HK-2 (cell line): Measurements from ENCODE around the gene RRP36.
"Not testable (repeated sequence)": the region's sequence is repeated elsewhere in the genome, so short reads cannot be mapped to it uniquely, and the experiment has no call there.

Source experiments
- DNase-seq: peaks from one replicate; pipeline ENCODE4 v3.0.0-alpha.2; 2018; ENCODE audit not compliant: unreplicated experiment

RRP36 gene

DNA sequence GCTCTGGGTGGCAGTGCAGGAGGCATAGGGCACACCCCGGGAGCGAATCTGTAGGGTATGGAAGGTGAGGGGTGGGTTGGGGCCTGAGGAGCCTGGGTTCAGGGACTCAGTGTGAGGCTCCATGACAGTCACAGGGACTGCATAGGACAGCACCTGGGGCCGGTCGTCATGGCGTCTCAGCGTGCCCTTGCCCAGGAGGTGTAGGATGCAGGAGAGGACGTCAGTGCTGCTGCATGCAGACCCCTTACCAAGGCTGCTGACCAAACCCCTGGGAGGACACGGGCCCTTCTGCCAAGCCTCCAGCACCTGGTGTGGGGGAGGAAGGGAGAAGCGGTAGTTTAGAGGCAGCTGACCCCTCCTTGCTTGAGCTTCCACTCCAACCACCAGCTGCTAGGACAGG, 16.3 kb downstream of the RRP36 start:
- DNase-seq: no peak

DNA sequence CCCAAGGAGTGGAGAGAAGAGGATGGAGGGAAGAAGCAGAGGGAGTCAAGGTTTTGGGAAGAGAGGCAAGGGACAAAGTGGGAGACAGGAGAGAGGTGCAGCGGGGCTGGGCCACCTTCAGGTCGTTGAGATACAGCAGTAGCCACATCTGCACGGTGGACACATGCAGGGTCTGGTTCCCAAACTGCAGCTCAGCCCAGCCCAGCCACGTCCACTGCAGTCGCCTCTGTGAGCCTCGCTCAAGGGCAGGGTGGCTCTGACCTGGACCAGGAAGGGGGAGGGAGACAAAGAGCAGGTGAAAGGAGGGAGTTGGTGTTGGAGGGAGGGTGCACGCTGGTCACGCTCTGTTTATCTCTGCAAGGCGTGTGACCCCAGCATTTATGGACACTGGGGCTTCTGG, 17.3 kb downstream of the RRP36 start:
- DNase-seq: no peak

DNA sequence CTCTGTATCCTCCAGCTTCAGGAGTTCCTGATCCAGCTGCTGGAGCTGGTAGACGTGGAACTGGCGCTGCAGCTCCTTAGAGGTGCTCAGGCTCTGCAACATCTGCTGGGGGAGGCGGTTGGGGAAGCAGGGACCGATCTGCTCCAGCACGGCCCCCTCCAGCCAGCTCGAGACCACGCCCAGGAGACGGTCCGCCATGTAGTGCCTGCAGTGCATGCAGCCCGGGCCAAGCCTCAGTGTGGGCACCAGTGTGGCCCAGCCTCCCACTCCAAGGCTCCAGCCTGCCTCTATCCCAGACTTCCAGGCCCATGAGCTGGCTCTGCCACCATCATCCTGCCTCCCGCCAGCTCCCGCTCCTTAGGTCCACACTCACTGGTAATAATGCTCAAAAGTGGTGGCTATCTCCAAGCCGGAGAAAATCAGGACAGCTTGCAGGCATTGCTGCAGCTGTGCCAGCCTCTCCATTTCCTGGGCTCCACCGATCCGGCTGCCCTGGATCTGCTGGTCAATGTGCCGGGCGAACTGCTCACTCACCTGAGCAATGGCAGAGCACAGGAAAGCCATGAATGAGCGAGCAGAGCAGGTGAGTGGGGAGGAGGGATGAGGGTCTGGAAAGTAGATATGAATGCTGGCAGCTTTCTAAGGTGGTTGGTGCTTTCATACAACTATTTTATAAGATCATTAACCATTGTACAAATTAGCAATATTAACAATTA, 19.3 kb downstream of the RRP36 start:
- DNase-seq: no peak

DNA sequence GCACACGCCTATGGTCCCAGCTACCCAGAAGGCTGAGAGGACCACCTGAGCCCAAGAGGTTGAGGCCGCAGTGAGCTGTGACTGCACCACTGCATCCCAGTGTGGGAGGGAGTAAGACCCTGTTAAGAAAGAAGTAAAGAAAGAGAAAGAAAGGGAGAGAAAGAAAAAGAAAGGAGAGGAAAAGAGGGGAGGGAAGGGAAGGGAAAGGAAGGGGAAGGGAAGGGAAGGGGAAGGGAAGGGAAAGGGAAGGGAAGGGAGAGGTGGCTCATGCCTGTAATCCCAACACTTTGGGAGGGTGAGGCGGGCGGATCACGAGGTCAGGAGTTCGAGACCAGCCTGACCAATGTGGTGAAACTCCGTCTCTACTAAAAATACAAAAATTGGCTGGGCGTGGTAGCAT, 20.1 kb downstream of the RRP36 start:
- DNase-seq: not testable (repeated sequence)

DNA sequence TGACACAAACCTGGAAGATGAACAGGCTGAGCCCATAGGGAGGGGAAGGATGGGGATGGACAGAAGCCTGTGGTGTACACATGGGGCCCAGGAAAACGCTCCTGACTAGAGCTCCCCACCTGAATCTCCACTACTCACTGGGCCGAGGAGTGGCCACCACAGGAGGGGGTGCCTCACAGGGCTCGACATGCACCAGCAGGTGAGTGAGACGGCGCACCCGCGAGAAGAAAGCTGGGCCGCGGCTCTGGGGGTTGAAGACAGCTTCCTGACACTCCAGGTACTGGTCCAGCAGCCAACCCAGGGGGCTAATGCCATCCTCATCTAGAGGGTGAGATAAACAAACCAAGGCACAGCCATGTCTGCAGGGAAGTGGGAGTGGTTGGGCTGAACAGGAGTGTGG, 21.9 kb downstream of the RRP36 start:
- no peak for DNase-seq

DNA sequence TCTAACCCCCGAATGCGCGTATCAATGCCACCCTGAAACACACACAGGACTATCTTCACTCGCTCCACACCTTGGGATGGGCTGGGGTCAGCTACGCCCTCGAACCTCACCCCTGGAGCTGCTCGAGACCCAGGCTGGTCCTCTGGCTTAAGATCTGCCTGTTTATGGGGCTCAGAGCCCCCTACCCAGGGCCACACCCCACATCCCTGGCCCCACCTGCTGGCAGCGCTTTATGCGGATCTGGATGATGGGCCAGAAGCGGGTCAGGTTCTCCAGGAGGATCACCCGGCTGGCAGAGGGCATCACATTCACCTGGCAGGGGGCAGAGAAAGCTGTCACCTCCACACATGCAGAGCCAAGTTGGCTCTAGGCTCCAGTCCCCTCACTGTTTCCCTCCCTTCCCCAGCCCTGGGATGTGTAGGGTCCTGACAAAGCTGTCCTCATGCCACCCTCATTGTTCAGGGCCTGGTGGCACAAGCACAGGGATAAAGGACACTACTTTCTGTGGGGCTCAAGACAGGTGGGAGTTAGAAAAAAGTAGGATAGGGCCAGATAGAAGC, 24.0 kb downstream of the RRP36 start:
- DNase-seq: no peak

DNA sequence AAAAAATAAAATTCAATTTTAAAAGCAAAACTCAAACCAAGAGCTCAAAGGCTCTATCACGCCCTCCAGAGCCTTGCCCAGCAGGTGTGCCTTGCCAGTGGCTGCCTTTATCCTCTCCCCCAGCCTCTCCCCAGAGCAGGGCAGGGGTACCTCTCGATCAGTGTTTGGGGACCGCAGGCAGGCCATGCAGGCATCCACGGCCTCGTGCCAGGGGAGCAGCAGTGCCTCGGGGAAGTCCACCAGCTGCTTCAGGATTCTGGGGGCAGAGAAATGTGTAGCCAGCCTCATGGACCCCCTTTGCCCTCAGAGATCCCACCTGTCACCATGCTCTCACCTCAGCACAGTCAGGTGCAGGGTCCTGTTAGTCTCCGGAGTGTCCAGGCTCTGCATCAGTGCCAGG, 26.6 kb downstream of the RRP36 start:
- DNase-seq: no peak

DNA sequence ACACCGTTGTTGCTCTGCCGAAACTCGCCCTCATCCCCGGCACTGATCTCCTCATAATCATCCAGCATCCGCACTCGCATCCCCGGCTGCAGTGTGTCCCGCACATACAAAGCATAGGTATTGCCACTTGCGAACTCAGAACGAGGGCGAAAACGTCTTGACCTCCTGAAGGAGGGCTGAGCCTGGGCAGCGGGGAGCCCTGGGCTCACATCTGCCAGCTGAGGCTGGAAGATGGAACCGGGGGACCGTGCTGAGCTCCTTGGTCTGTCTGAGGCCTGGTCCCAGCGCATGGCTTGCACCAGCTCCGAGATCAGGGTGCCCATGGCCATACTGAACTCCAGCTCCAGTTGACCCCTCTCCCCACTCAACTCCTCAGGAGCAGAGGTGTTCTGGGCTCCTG, 29.6 kb downstream of the RRP36 start:
- DNase-seq: no peak

DNA sequence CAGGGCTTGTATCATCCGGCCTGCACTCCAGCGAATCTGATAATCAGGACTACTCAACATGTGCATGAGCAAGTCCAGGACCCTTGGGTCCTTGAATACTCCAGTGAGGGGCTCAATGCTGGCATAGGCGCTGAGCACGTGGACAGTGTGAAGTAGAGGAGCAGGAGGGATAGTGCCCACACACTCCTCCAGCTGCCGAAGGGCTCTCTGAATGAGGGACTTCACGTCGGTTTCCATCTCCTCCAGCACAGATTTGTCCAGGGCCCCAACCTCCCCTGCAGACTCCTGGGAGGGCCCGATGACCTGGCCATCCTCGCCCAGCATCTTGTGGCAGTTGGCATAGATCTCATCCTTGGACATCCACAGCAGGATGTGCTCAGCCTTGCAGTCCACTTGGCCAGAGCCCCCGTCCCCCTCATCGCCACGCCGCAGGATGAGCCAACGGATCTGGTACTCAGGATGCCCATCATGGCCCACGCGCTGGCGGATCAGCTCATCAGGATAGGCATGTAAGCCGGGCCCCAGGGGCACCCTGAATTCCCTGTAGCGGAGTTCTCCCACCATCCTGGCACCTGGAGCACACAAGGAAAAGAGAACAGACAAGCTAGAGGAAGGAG, 30.9 kb downstream of the RRP36 start:
- no peak for DNase-seq

DNA sequence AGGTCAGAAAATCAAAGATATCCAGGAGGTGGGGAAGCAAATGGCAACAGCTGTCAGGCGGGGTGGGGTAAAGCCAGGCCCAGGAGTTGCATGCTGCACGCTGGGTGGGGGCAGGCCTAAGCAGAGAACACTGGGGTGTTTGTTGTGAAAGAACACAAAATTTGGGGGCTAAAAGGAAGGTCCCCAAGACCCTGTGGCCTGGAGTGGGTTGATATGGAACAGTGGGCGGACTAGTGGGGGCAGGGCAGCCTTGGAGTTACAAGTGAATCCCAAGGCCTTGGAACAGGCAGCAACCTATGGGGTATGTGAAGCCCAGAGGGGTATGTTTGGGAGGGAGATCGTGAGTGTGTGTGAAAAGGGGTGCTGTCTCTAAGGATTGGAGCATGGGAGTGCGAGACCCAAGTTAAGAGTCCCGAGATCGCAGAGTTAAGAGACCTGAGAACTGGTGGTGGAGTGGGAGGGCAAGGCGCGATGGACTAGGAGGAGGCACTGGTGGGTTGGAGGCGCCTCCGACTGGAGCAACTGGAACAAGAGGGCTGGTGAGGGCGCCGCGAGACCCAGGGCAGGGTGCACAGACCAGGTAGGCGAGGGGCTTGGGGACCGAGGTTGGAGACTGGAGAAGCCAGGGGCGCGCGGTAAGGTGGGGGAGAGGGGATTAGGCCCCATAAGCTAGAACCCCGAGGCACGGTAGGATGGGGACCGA, 31.6 kb downstream of the RRP36 start:
- DNase-seq: peak; percentile 53

DNA sequence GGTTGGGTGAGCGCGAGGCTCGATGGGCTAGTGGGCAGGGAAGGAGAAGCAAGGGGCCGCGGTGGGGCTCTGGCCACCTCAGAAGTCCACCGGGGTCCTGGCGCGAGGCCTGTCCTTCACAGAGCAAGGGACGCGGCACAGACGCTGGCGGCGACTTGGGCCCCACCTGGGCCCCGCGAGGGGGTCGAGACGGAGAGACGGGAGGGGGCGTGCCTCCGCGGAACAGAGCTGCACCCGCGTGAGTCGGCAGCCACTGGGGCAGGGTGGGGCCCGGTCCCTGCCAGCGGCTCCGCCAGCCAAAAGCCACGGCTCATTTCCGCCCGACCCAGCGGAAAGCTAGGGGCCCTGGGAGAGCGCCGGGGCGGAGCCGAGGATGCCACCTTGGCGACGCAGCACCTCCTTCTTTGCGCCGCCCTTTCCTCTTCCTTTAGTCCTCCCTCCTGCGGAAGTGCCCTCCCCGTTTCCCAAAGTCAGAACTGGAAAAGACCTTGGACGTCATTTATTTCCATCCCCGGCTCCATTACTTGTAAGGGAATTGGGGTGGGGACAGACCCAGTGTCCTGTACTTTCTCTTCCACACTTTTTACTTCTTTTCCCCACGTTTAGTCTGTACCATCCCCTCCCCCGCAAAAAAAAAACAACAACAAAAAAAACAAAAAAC, 32.3 kb downstream of the RRP36 start, which contains the start of gene CUL7:
TSS of gene CUL7 (minus strand) at position 307 of the 661 bp plus-strand sequence. CDS start 1,063 bp downstream, outside the sequence.
- peak; percentile 95 for DNase-seq

DNA sequence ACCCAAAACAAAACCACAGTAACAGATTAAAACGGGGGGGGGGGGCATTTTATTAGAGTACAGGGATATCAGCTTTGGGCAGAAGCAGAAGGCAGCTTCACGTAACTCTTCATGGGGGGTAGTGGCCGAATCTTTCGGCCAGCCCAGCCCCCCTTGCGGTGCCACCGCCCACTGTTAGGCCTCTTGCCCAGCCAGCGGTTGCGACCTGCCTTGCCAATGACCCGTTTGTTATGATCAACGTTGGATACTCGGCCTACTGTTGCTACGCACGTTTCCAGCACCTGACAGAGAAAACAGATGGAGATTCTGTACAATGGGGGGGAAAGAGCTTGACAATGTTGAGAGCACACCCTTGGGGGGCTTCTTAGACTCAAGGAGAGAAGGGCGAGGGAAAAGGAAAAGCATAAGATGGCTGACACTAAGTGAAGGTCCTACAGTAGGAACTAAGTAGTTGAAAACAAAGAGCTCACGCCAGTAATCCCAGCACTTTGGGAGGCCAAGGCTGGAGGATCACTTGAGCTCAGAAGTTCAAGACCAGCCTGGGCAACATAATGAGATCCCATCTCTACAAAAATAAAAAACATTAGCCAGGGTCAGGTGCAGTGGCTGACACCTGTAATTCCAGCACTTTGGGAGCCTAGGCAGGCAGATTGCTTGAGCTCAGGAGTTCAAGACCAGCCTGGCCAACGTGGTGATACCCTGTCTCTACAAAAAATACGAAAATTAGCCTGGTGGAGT, 33.0 kb downstream of the RRP36 start:
- no peak for DNase-seq

DNA sequence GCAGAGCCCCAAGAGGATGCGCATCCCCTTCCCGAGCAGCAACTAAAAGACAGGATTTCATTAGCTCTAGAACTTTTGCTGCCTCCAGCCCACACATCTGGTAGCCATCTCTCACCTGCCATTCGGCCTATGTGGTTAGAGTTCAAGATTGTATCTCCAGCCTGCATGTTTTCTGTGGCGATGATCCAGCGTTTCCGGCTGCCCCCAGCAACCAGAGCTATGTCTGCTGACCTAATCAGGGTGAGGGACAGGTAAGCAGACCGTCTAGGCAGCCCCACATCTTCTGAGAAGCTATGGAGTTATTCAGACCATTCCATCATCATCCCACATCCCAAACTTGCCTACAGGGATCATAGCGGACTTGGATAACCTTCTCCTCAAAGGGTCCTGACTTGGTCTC, 34.5 kb downstream of the RRP36 start:
- DNase-seq: no peak

DNA sequence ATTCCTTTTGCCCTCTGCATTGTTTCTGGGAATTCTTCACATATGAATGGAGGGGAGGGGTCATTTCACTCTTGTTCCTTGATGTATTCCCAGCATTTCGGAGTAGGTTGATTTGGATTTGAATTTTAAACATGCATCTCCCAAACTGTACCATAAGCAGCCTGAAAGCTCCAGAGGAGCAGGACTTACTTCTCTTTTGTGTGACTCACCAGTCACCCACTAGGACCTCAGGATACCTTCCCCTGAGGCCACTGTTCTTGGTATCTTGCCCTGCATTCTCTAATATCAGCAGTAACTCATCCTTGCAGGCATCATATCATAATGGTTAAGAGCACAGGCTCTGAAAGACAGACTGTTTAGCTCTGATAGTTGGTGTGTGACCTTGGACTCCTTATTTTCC, 37.1 kb downstream of the RRP36 start:
- DNase-seq: no peak

DNA sequence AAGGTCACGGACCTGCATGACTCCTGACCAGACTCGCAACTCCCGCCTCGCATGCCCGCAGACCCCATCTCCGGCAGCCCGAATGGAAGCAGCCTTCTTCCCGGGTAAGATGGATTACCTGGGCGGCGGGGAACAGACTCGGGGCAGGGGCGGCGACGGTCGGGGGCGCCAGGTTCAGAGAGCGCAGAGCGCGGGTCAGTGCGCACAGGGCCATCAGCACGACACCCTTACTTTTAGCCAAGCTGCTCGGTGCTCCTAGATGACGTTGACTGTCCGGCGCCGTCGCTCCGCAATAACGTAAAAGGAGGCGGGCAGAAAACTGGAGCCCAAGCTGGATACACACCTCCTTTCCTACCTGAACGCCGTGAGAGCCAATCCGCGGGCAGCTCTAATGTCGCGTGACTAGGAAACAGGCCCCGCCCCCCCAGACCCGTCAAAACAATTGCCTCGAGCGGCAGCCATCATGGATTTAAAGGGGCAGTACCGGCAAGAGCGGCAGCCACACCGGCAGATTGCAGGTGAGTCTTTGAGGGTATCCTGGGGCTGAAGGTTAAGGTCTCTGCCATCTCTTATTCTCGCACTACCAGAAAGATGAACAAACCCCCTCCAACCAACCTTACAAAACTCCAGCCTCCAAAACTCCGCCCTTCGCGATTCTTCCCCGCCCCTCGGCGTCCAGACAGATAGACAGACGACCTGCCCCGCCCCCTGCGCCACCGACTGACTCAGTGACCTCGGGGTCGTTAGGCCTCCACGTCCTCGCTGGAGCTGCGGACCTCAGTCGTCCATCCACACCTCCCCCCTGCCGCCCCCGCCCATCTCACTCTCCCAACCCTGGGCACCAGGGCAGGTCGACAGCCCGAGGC, 38.0 kb downstream of the RRP36 start, which contains the start of the genes KLC4 and MRPL2:
TSS of gene KLC4 (plus strand) at position 464 of the 866 bp plus-strand sequence. CDS start 1,705 bp downstream, outside the sequence.
TSS of gene MRPL2 (minus strand) at position 267 of the 866 bp plus-strand sequence. CDS start at position 214, 53 bp downstream.
- DNase-seq: peak; percentile 98

DNA sequence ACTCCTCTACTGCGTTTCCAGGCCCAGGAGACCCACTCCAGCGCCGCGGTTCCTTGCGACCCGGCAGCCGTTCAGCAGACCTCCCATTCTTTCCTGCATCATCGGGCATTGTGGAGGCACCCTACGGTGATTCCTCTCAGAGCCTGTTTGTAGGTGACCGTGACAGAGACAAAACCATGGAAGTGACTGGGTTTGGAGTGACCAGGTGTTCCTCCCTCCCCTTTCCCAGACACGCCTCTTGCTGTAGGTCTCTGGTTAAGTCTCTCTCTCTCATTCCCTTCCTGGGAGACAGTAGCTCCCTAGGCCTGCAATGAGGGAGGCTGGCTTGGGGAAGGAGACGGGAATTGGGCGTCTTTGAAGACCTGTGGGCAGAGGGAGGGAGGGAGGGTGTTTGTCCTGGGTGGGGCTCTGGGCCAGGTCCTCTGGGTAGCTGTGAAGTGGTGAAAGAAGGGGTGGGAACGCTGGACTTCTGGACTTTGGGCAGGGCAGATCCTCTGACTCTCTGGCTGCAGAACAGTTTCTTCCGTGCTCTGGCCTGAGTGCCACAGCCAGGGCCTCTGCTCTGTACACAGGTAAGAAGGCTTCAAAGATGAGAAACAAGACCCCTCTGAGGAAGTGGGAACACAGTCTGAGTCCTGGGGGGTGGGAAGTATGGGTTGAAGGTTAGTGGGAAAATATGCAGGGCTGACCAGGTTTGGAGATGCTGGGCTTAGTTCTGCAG, 38.8 kb downstream of the RRP36 start:
- DNase-seq: no peak

DNA sequence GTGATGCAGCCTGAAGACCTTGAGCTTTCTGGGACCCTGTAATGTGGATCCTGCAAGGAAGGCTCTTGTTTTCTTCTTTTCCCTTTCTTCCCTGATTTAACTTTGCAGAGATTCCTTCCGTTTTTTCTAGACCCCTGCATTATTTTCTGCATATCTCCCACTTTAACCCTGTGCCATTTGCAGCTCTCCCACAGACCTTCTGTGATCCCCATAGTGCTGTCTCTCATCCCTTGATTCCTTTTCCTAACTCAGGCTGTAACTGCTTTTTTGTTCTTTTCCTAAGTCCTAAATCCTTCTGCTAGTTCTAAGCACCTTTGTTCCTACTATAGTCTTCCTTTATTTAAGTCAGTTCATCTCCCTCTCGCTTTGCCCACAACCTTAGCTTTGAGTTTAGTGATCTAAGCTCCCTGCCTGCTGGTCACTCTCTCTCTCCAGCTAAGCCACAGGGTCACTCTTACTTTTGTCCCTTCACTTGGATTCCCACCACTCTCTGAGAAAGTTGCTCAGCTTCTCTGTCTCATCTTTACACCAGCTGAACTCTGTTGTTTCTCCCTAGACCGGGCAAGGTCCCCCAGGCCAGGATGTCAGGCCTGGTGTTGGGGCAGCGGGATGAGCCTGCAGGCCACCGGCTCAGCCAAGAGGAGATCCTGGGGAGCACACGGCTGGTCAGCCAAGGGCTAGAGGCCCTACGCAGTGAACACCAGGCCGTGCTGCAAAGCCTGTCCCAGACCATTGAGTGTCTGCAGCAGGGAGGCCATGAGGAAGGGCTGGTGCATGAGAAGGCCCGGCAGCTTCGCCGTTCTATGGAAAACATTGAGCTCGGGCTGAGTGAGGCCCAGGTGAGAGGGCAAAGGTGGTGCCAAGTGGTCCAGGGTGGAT, 39.6 kb downstream of the RRP36 start:
- no peak for DNase-seq

DNA sequence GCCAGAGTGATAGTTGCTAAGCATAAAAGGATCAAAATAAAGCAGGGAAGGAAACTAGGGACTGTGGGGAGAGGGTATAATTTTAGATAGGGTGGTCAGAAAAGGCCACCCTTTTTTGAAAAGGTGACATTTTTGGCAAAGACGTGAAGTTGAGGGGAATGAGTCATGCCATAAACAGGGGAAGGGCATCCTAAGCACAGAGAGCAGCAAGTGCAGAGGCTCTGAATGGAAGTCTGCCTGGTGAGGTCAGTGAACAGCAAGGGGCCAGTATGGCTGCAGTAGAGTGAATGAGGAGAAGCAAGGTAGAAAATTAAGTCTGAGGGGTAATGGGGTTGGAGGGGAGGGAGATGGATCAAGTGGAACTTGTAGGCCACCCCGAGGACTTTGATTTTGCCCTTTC, 40.4 kb downstream of the RRP36 start:
- no peak for DNase-seq
